AG09309 (cell line): ENCODE results near the gene ROS1.
"Not testable (repeated sequence)": the region's sequence is repeated elsewhere in the genome, so short reads cannot be mapped to it uniquely, and the experiment has no call there.

ENCODE experiments used
- DNase-seq: peaks from one replicate; pipeline ENCODE4 v3.0.0-alpha.2; 2010; ENCODE audit warnings: low read depth
- H3K4me3 ChIP-seq: 2 replicates; pipeline ENCODE4 v1.5.1; 2011; ENCODE audit warnings: mild to moderate bottlenecking, low read depth, low read length, moderate library complexity; ENCODE audit not compliant: control insufficient read depth
- CTCF ChIP-seq: IDR thresholded peaks from 2 replicates; pipeline ENCODE4 v1.5.1; 2011; ENCODE audit warnings: mild to moderate bottlenecking, low read depth, low read length, inconsistent platforms; ENCODE audit not compliant: insufficient read depth, control insufficient read depth; ENCODE audit errors: missing control alignments

ROS1 gene

DNA sequence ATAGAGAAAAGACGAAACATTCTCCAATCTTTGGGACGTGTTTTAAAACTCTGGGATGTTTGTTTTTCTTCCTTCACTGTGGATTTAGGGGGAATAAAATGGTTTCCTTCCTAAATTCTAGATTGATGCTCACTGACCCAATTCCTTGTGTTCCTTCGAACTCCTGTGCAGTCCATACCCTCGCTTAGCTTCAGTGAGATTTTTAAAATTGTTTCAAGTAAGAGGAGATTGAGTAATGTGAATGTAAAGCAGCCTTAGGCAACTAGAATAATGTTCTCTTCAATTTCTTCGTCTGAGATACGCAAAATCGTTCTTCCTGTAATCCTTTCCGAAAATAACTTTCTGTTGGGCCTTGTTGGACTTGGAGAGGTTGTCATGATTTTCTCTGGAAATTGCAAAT, 162.9 kb downstream of the ROS1 start:
- no peak for DNase-seq
- TF ChIP-seq CTCF, result no peak
- H3K4me3 ChIP-seq, result no peak overlapping the region

GRCh38 chr6:117253785-117254184, 172.0 kb downstream of the ROS1 start:
- TF ChIP-seq CTCF, result no peak
- H3K4me3 ChIP-seq, result no peak overlapping the region
- no peak for DNase-seq

DNA sequence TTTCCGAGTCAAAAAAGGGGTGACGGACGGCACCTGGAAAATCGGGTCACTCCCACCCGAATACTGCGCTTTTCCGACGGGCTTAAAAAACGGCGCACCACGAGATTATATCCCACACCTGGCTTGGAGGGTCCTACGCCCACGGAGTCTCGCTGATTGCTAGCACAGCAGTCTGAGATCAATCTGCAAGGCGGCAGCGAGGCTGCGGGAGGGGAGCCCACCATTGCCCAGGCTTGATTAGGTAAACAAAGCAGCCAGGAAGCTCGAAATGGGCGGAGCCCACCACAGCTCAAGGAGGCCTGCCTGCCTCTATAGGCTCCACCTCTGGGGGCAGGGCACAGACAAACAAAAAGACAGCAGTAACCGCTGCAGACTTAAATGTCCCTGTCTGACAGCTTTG, 180.8 kb downstream of the ROS1 start:
- H3K4me3 ChIP-seq, DNase-seq: not testable (repeated sequence)

DNA sequence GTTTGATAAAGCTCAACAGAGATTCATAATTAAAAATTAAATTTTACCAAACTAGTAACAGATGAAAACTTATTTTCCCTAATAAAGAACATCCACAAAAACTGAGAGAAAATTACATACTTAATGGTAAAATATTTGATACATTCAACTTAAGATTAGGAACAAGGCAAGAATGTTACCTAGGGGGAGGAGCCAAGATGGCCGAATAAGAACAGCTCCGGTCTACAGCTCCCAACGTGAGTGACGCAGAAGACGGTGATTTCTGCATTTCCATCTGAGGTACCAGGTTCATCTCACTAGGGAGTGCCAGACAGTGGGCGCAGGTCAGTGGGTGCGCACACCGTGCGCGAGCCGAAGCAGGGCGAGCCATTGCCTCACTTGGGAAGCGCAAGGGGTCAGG, 181.2 kb downstream of the ROS1 start:
- not testable (repeated sequence) for H3K4me3 ChIP-seq, DNase-seq
